ENCODE measurements around the gene ACSM2B. TPM values are rescaled to one million over a fixed set of nuclear protein-coding genes. Genes with fewer than 3 reads are reported as not detected.
"Not testable (repeated sequence)": the region's sequence is repeated elsewhere in the genome, so short reads cannot be mapped to it uniquely, and the experiment has no call there.

ACSM2B gene
- polyA plus RNA-seq, 4 donors: 0.18 to 0.50 TPM; not detected in 2

DNA sequence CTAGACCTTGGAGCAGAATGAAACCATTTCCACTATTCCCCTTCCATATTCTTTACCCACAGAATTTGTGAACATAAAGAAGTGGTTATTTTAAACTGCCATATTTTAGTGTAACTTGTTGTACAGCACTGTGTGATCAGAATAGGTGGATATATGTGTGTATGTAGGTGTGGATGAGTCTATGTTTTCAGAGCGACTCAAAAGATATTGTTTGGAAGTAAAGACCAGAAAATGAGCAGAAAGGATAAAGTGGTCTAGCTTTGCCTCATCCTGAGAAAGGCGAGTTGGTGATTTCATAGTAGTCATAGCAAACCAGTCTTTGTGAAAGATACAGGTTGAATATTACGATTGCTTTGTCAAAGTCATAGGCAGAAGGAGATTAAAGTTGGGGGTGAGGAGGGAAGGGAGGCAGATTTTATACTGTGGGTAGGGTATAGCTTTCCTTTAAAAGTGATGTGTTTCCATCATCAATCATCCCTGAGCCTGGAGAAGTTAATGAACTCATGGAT is 43.8 kb downstream of the ACSM2B start:
- H3K27me3 ChIP-seq (ENCODE audit: control insufficient read depth in 3 of 3, insufficient read depth in 3 of 3, low read length in 3 of 3); H3K27ac ChIP-seq (ENCODE audit: low read depth in 1 of 3, low read length in 2 of 3); H3K9me3 ChIP-seq (ENCODE audit: control insufficient read depth in 2 of 2, insufficient read depth in 1 of 2, low read depth in 1 of 2, low read length in 1 of 2); H3K36me3 ChIP-seq (ENCODE audit: control insufficient read depth in 3 of 3, insufficient read depth in 2 of 3, low read depth in 1 of 3, low read length in 3 of 3); H3K4me1 ChIP-seq (ENCODE audit: control insufficient read depth in 3 of 3, insufficient read depth in 2 of 3, low read depth in 1 of 3, low read length in 2 of 3); DNase-seq; FAIRE-seq; H3K4me3 ChIP-seq (ENCODE audit: low read depth in 1 of 3, low read length in 3 of 3): not testable (repeated sequence)
- no CpG with 5 or more reads among the region's 3 CpGs for WGBS, 3 donors

GRCh38 chr16:20531795-20532194 is 44.4 kb downstream of the ACSM2B start:
- not testable (repeated sequence) for H3K27me3 ChIP-seq (ENCODE audit: control insufficient read depth in 3 of 3, insufficient read depth in 3 of 3, low read length in 3 of 3); H3K27ac ChIP-seq (ENCODE audit: low read depth in 1 of 3, low read length in 2 of 3); H3K4me3 ChIP-seq (ENCODE audit: low read depth in 1 of 3, low read length in 3 of 3); H3K36me3 ChIP-seq (ENCODE audit: control insufficient read depth in 3 of 3, insufficient read depth in 2 of 3, low read depth in 1 of 3, low read length in 3 of 3); DNase-seq; H3K9me3 ChIP-seq (ENCODE audit: control insufficient read depth in 2 of 2, insufficient read depth in 1 of 2, low read depth in 1 of 2, low read length in 1 of 2); H3K4me1 ChIP-seq (ENCODE audit: control insufficient read depth in 3 of 3, insufficient read depth in 2 of 3, low read depth in 1 of 3, low read length in 2 of 3); FAIRE-seq
- WGBS, 3 donors: no CpG with 5 or more reads among the region's 13 CpGs

- peaks cover 0 to 17% (median 0%) of the 10 kb centered on the region in 3 donors for H3K4me1 ChIP-seq (ENCODE audit: control insufficient read depth in 3 of 3, insufficient read depth in 2 of 3, low read depth in 1 of 3, low read length in 2 of 3)
- WGBS, 3 donors: 72 to 89% (median 89%) methylated on average over 1 of the region's 1 CpG
- no peak for DNase-seq
Observed at GRCh38 chr16:20520103-20520502, 56.1 kb downstream of the ACSM2B start.

GRCh38 chr16:20519231-20519630 is 56.9 kb downstream of the ACSM2B start:
- H3K27ac ChIP-seq (ENCODE audit: low read depth in 1 of 3, low read length in 2 of 3): no peak overlapping the region
- no peaks in the 10 kb centered on the region for H3K36me3 ChIP-seq (ENCODE audit: control insufficient read depth in 3 of 3, insufficient read depth in 2 of 3, low read depth in 1 of 3, low read length in 3 of 3)
- DNase-seq (no peak), FAIRE-seq (no peak)
- H3K9me3 ChIP-seq (ENCODE audit: control insufficient read depth in 2 of 2, insufficient read depth in 1 of 2, low read depth in 1 of 2, low read length in 1 of 2): peaks cover 0 to 5% of the 10 kb centered on the region in 2 donors
- no peaks in the 10 kb centered on the region for H3K27me3 ChIP-seq (ENCODE audit: control insufficient read depth in 3 of 3, insufficient read depth in 3 of 3, low read length in 3 of 3)
- 37 to 57% (median 38%) methylated on average over 3 of the region's 3 CpGs for WGBS, 3 donors
- peaks cover 0 to 21% (median 0%) of the 10 kb centered on the region in 3 donors for H3K4me1 ChIP-seq (ENCODE audit: control insufficient read depth in 3 of 3, insufficient read depth in 2 of 3, low read depth in 1 of 3, low read length in 2 of 3)
- H3K4me3 ChIP-seq (ENCODE audit: low read depth in 1 of 3, low read length in 3 of 3): no peak overlapping the region

More at GRCh38 chr16:20520103-20520502, 56.1 kb downstream of the ACSM2B start:
- Histone ChIP-seq H3K36me3 (ENCODE audit: control insufficient read depth in 3 of 3, insufficient read depth in 2 of 3, low read depth in 1 of 3, low read length in 3 of 3) (no peaks in the 10 kb centered on the region), H3K9me3 (ENCODE audit: control insufficient read depth in 2 of 2, insufficient read depth in 1 of 2, low read depth in 1 of 2, low read length in 1 of 2) (no peaks in the 10 kb centered on the region), H3K4me3 (ENCODE audit: low read depth in 1 of 3, low read length in 3 of 3) (no peak overlapping the region), H3K27me3 (ENCODE audit: control insufficient read depth in 3 of 3, insufficient read depth in 3 of 3, low read length in 3 of 3) (no peaks in the 10 kb centered on the region), H3K27ac (ENCODE audit: low read depth in 1 of 3, low read length in 2 of 3) (no peak overlapping the region)
- no peak for FAIRE-seq

DNA sequence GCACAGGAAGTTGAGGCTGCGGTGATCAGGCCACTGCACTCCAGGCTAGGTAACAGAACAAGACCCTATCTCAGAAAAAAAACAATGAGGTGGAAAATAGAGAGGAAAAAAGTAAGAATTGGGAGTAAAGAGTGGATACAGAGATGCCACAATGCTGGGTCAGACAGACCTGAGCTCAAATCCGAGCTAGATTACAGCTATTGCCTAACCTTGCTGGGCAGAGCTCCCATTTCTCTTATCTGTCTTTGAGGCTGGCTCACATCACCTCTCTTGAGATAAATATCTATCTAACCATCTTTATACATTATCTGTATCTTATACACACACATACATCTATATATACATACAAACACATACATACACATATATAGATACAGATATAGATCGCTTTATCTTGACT is 59.0 kb downstream of the ACSM2B start:
- 59 to 67% (median 64%) methylated on average over 3 of the region's 3 CpGs for WGBS, 3 donors
- Histone ChIP-seq H3K27ac (ENCODE audit: low read depth in 1 of 3, low read length in 2 of 3) (peak overlapping the region in 1 of 3 donors; percentile 86), H3K36me3 (ENCODE audit: control insufficient read depth in 3 of 3, insufficient read depth in 2 of 3, low read depth in 1 of 3, low read length in 3 of 3) (no peaks in the 10 kb centered on the region), H3K9me3 (ENCODE audit: control insufficient read depth in 2 of 2, insufficient read depth in 1 of 2, low read depth in 1 of 2, low read length in 1 of 2) (peaks cover 0 to 5% of the 10 kb centered on the region in 2 donors), H3K4me1 (ENCODE audit: control insufficient read depth in 3 of 3, insufficient read depth in 2 of 3, low read depth in 1 of 3, low read length in 2 of 3) (peaks cover 0 to 21% (median 0%) of the 10 kb centered on the region in 3 donors), H3K4me3 (ENCODE audit: low read depth in 1 of 3, low read length in 3 of 3) (no peak overlapping the region), H3K27me3 (ENCODE audit: control insufficient read depth in 3 of 3, insufficient read depth in 3 of 3, low read length in 3 of 3) (no peaks in the 10 kb centered on the region)
- no peak for DNase-seq
- FAIRE-seq: no peak

DNA sequence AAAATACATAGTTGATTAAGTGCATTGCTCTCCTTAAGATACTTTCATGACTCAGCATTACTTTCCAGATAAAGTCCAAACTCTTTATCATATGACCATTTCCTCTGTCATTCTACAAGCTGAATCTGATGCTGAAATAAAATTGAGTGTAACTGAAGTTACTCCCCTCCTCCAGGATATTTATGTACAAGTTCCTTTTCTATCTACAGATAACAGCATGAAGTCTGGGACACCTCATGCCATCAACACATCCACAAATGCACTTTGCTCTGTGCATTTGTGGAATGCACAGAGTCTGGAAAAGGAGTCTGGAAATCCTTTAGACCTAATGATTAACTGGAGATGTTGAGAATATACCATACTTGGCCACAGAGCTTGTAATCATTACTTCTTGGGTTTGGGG is 60.5 kb downstream of the ACSM2B start:
- peaks cover 0 to 5% of the 10 kb centered on the region in 2 donors for H3K9me3 ChIP-seq (ENCODE audit: control insufficient read depth in 2 of 2, insufficient read depth in 1 of 2, low read depth in 1 of 2, low read length in 1 of 2)
- FAIRE-seq (no peak), DNase-seq (peak in 1 of 2 donors; percentile 78)
- H3K4me1 ChIP-seq (ENCODE audit: control insufficient read depth in 3 of 3, insufficient read depth in 2 of 3, low read depth in 1 of 3, low read length in 2 of 3): peaks cover 0 to 21% (median 0%) of the 10 kb centered on the region in 3 donors
- H3K27ac ChIP-seq (ENCODE audit: low read depth in 1 of 3, low read length in 2 of 3): peak overlapping the region in 1 of 3 donors; percentile 86
- H3K27me3 ChIP-seq (ENCODE audit: control insufficient read depth in 3 of 3, insufficient read depth in 3 of 3, low read length in 3 of 3): no peaks in the 10 kb centered on the region
- no peaks in the 10 kb centered on the region for H3K36me3 ChIP-seq (ENCODE audit: control insufficient read depth in 3 of 3, insufficient read depth in 2 of 3, low read depth in 1 of 3, low read length in 3 of 3)
- H3K4me3 ChIP-seq (ENCODE audit: low read depth in 1 of 3, low read length in 3 of 3): no peak overlapping the region

DNA sequence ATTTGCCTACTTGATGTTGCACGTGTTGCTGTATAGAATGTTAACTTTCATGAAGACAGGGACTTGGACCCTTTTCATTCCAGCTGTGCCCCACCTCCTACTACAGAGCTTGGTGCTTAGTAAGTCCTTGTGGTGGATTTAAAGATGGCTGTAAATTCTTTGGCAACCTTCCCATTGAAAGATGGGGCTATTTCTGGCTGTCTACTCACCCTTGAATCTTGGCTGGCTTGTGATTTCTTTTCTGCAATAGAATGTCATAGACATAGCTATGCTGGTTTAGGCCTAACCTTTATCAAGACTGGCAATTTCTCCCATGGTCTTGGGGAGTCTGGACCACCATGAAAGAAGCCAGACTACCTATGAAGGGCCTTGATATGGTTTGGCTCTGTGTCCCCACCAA is 65.8 kb downstream of the ACSM2B start:
- no peak for DNase-seq
- no peak for FAIRE-seq
- H3K27me3 ChIP-seq (ENCODE audit: control insufficient read depth in 3 of 3, insufficient read depth in 3 of 3, low read length in 3 of 3): no peaks in the 10 kb centered on the region
- WGBS, 3 donors: 55 to 66% (median 58%) methylated on average over 1 of the region's 1 CpG
- no peaks in the 10 kb centered on the region for H3K36me3 ChIP-seq (ENCODE audit: control insufficient read depth in 3 of 3, insufficient read depth in 2 of 3, low read depth in 1 of 3, low read length in 3 of 3)
- peaks cover 0 to 15% of the 10 kb centered on the region in 2 donors for H3K9me3 ChIP-seq (ENCODE audit: control insufficient read depth in 2 of 2, insufficient read depth in 1 of 2, low read depth in 1 of 2, low read length in 1 of 2)
- H3K4me3 ChIP-seq (ENCODE audit: low read depth in 1 of 3, low read length in 3 of 3): no peak overlapping the region
- peaks cover 0 to 5% (median 0%) of the 10 kb centered on the region in 3 donors for H3K4me1 ChIP-seq (ENCODE audit: control insufficient read depth in 3 of 3, insufficient read depth in 2 of 3, low read depth in 1 of 3, low read length in 2 of 3)
- H3K27ac ChIP-seq (ENCODE audit: low read depth in 1 of 3, low read length in 2 of 3): no peak overlapping the region

GRCh38 chr16:20507280-20507679 is 68.9 kb downstream of the ACSM2B start:
- FAIRE-seq (no peak), DNase-seq (no peak)
- Histone ChIP-seq H3K4me3 (ENCODE audit: low read depth in 1 of 3, low read length in 3 of 3) (no peak overlapping the region), H3K4me1 (ENCODE audit: control insufficient read depth in 3 of 3, insufficient read depth in 2 of 3, low read depth in 1 of 3, low read length in 2 of 3) (no peaks in the 10 kb centered on the region), H3K27ac (ENCODE audit: low read depth in 1 of 3, low read length in 2 of 3) (no peak overlapping the region), H3K9me3 (ENCODE audit: control insufficient read depth in 2 of 2, insufficient read depth in 1 of 2, low read depth in 1 of 2, low read length in 1 of 2) (peaks cover 0 to 18% of the 10 kb centered on the region in 2 donors), H3K36me3 (ENCODE audit: control insufficient read depth in 3 of 3, insufficient read depth in 2 of 3, low read depth in 1 of 3, low read length in 3 of 3) (no peaks in the 10 kb centered on the region), H3K27me3 (ENCODE audit: control insufficient read depth in 3 of 3, insufficient read depth in 3 of 3, low read length in 3 of 3) (no peaks in the 10 kb centered on the region)
- WGBS, 3 donors: 74 to 76% (median 75%) methylated on average over 2 of the region's 2 CpGs

DNA sequence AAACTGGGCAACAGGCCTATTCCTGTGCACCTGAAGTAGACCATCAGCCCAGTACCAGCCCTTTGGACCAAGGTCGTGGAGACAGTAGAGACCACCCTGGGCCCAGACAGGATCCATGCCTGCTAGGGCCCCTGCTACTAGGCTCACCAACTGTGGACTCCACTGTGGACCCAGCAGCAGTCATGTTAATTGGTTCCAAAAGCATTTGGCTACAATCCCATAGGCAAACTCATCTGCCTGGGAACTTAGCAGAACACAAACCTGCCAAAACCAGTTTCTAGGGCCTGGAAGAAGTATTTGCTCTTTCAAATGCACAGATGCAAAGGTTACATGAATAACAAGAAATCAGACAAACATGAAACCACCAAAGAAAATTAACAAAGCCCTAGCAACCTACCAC is 71.7 kb downstream of the ACSM2B start:
- Histone ChIP-seq H3K27me3 (ENCODE audit: control insufficient read depth in 3 of 3, insufficient read depth in 3 of 3, low read length in 3 of 3) (no peaks in the 10 kb centered on the region), H3K9me3 (ENCODE audit: control insufficient read depth in 2 of 2, insufficient read depth in 1 of 2, low read depth in 1 of 2, low read length in 1 of 2) (peaks cover 0 to 20% of the 10 kb centered on the region in 2 donors), H3K4me1 (ENCODE audit: control insufficient read depth in 3 of 3, insufficient read depth in 2 of 3, low read depth in 1 of 3, low read length in 2 of 3) (no peaks in the 10 kb centered on the region), H3K27ac (ENCODE audit: low read depth in 1 of 3, low read length in 2 of 3) (no peak overlapping the region), H3K4me3 (ENCODE audit: low read depth in 1 of 3, low read length in 3 of 3) (no peak overlapping the region), H3K36me3 (ENCODE audit: control insufficient read depth in 3 of 3, insufficient read depth in 2 of 3, low read depth in 1 of 3, low read length in 3 of 3) (no peaks in the 10 kb centered on the region)
- no peak for DNase-seq
- 64 to 80% (median 64%) methylated on average over 1 of the region's 1 CpG for WGBS, 3 donors
- FAIRE-seq: no peak
